ENCODE data around the gene SAMD8.
"Not testable (repeated sequence)": the region's sequence is repeated elsewhere in the genome, so short reads cannot be mapped to it uniquely, and the experiment has no call there.

The SAMD8 gene

GRCh38 chr10:75146780-75147179, 35.3 kb downstream of the SAMD8 start:
- no peak for DNase-seq

DNA sequence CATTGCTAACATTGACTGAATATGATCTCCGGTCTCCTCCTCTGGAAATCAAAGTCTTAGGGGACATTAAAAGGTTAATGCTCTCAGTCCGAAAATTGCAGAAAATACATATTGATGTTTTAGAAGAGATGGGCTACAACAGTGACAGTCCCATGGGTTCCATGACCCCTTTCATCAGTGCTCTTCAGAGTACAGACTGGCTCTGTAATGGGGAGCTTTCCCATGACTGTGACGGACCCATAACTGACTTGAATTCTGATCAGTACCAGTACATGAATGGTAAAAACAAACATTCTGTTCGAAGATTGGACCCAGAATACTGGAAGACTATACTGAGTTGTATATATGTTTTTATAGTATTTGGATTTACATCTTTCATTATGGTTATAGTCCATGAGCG, 39.2 kb downstream of the SAMD8 start:
- DNase-seq, result no peak

GRCh38 chr10:75159519-75159918, 48.1 kb downstream of the SAMD8 start:
- no peak for DNase-seq

- DNase-seq, result no peak
These were observed 54.5 kb downstream of the SAMD8 start for GRCh38 chr10:75165684-75166622.

DNA sequence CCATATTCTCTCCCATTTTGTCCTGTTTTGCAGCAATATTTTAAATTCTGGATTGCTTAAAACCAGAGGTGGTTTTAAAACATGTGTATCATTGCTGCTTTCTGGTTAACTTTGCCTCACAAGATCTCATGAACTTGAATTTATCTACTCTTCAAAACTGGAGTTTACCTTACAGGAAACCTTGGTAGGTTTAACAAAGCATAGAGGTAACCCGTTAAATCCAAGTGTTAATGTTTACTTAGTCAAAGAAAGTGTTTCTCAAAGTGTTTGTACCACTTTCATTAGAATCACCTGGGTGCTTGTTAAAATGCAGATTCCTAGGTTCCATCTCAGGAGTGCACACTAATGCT, 55.1 kb downstream of the SAMD8 start:
- DNase-seq, result no peak

GRCh38 chr10:75168275-75168674, 56.8 kb downstream of the SAMD8 start:
- DNase-seq, result no peak

DNA sequence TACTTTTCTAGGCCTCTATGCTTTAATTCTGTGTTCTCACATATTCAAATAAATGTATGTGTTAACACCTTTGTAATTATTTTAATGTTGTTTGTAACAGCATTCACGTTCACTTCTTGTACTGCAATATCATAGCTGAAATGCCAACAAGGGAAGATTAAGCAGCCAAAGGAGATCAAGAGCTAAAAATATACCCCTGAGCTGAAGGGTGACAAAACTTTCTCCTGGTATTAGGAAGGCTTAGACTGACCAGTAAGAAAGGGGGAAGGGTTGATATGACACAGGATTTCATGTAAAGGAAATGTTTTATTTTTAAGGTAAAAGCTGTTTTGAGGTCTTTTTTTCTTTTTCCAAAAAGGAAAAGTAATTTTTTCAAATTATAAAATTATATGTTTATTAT, 58.8 kb downstream of the SAMD8 start:
- no peak for DNase-seq

GRCh38 chr10:75175046-75175445, 63.6 kb downstream of the SAMD8 start:
- no peak for DNase-seq

GRCh38 chr10:75176046-75176445, 64.6 kb downstream of the SAMD8 start:
- no peak for DNase-seq

DNA sequence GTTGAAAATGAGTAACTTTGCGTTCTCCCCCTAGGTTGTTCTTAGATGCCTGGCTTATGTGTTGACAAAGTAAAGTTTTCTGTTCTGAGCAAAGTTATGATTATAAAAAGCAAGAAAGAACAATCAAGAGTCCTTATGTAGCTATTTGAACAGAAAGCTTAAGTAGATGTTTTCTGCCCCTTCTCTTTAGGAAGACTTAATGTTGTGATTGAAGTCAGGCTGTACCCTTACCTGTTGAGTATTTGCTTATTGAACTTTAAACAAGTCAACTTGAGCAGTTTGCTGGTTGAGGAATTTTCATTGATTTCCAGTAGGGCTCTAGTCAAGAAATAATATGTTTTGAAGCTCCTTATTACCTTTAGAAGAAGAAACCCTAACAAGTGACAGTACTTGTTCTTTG, 65.3 kb downstream of the SAMD8 start:
- no peak for DNase-seq

- no peak for DNase-seq
These were observed 68.3 kb downstream of the SAMD8 start for GRCh38 chr10:75179657-75180177.

DNA sequence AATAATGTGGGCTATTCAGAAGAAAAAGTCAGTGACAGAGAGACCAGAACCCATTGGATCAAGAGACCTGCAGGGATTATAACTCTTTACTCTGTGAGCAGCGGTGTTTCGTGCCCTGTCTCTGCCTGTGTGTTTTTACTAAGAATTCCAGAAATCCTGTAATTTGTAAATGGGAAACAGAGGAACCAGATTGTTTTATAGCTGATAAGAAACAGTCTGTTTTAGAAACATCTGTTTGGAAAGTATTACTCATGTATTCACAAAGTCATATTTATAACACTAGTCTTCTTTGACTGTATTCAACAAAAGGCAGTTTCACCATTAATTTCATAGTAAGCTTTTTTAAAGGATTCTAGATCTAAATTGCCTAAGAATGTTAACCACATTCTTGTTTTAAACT, 69.1 kb downstream of the SAMD8 start:
- no peak for DNase-seq

DNA sequence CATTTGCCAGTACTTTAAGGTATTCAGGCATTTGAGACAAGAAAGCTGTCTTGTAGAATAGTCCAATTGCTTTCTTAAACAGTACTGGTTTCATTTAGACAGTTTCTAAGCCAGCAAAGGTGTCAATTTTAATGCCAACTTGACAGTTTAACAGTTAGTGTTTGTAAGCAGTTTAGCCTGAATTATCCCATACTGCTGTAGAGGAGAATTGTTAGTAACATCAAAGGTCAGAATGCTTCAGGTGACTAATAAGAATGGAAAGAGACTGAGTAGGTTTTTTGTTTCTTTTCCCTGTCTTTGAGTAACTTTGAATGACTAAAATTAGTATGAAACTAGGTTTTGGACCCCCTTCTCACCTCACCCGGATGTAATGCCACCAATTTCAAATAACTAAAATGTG, 69.6 kb downstream of the SAMD8 start:
- no peak for DNase-seq

- DNase-seq, result no peak
These were observed 74.9 kb downstream of the SAMD8 start for GRCh38 chr10:75186310-75186709.

GRCh38 chr10:75187961-75188426, 76.5 kb downstream of the SAMD8 start:
- no peak for DNase-seq

DNA sequence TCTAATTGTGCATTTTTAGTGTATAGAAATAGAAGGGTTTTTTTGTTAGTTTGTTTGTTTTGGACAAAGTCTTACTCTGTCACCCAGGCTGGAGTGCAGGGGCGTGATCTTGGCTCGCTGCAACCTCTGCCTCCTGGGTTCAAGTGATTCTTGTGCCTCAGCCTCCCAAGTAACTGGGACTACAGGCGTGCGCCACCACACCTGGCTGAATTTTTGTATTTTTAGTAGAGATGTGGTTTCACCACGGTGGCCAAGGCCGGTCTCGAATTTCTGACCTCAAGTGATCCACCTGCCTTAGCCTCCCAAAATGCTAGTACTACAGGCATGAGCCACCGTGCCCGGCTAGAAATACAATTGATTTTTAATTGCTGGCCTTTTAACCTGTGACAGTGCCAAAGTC, 77.1 kb downstream of the SAMD8 start:
- DNase-seq, result not testable (repeated sequence)

DNA sequence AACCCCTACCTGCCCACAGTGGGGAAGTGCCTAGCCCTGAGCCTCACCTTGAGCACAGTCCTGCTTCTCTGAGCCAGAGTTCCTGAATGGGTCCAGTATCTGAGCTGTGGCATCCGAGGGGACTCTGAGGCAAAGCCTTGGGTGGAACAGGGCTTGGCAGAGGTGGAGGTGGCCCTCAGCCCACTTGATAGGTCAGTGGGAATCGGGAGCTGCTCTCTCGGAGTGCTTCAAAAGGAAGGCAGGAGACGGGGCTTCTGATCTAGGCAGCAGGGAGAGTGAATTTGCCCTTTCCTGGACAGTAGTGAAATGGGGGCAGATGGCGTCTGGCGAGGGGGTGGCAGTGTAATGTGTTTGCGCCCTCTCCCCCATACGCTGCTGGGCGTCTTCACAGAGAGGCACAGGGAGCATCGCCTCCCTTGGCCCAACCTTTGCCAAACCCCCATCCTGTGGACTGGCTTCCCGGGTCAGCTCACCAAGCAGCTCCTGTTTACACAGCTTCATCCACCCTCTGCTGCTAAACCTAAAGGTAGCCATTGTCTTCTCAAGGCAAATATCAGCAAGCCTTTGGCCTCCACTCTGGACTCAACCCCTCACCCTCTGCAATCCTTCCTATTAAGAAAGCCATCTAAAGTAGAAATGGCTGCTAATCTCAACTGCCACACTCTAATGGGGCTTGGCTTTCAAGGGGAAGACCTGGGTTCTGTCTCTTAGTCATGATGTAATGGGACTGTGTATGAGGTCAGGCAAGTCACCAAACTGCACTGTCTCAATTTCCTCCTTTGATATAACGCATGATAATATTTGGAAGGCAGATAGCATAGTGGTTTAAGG, 78.0 kb downstream of the SAMD8 start:
- no peak for DNase-seq

- DNase-seq, result no peak
These were observed 80.5 kb downstream of the SAMD8 start for GRCh38 chr10:75191821-75192568.

- DNase-seq, result not testable (repeated sequence)
These were observed 83.2 kb downstream of the SAMD8 start for GRCh38 chr10:75194625-75195024.

DNA sequence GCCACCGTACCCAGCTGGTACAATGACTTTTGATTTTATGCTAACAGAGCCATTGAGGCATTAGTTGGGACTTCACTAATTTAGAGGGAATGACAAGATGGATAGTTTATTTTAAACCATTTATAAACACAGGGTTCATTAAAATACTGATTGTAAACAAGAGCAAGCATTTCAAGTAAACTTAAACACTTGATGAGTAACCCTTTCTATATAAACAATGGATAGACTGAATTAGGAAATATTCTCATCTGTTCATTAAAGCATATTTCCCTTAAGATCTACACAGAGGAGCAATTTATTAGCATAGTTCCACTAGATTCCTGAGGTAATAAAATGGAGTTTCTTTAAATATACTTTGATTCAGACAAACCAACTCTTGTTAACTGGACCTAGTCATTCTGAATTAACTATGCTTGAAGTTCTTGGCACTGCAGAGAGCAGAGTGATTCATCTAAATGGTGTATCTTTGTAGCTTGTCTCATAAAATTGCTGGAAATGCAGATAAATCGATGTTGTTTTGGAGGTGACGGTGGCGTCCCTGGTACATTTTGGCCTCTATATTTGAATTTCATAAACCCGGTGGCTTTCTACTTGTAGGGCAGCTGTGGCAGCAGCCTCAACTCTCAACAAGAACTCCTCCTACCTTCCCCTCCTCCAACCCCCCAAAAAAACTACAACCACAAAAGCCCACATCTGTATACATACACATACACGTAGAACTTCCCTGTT, 83.7 kb downstream of the SAMD8 start:
- DNase-seq, result no peak

DNA sequence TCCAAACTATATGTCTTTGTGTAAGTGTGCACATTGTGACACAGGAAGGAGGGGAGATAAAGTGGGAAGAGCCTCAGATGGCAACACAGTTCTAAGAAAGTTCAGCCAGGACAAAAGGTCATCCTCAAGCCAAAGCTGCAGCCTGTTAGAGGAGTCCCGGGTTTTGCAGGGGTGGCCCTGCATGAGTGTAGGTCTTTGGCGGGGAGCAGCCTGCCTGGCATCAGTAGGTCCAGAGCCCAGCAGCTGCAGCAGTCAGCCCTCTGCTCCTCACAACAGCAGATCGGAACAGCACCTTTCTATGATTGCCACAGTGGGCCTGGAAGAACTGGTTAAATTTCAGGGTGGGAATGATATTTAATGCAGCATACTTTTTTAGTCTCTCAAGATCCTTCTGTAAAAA, 85.6 kb downstream of the SAMD8 start:
- no peak for DNase-seq

GRCh38 chr10:75197906-75198305, 86.5 kb downstream of the SAMD8 start:
- DNase-seq, result no peak

Data from right forelimb (tissue), 1 donor.